AG08395 (cell line): ENCODE data around the gene KLB.
"Not testable (repeated sequence)": the region's sequence is repeated elsewhere in the genome, so short reads cannot be mapped to it uniquely, and the experiment has no call there.

Source experiments
- DNase-seq: peaks from one replicate; pipeline ENCODE4 v3.0.0; 2012; ENCODE audit warnings: mixed read lengths, low spot score

KLB gene

DNA sequence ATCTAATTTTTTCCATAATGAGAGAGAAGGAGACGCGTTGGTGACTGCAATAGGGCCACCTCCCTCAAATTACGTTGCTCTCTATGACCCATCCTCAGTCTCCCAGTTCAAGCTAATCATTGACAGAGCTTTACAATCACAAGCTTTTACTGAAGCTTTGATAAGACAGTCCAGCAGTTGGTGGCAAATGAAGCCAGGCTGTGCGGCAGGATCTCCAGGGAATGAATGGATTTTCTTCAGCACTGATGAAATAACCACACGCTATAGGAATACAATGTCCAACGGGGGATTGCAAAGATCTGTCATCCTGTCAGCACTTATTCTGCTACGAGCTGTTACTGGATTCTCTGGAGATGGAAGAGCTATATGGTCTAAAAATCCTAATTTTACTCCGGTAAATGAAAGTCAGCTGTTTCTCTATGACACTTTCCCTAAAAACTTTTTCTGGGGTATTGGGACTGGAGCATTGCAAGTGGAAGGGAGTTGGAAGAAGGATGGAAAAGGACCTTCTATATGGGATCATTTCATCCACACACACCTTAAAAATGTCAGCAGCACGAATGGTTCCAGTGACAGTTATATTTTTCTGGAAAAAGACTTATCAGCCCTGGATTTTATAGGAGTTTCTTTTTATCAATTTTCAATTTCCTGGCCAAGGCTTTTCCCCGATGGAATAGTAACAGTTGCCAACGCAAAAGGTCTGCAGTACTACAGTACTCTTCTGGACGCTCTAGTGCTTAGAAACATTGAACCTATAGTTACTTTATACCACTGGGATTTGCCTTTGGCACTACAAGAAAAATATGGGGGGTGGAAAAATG, at the start of gene KLB:
Gene KLB (plus strand): TSS at position 168 of the 821 bp plus-strand sequence. CDS start 20 bp downstream, at position 188.
- no peak for DNase-seq

DNA sequence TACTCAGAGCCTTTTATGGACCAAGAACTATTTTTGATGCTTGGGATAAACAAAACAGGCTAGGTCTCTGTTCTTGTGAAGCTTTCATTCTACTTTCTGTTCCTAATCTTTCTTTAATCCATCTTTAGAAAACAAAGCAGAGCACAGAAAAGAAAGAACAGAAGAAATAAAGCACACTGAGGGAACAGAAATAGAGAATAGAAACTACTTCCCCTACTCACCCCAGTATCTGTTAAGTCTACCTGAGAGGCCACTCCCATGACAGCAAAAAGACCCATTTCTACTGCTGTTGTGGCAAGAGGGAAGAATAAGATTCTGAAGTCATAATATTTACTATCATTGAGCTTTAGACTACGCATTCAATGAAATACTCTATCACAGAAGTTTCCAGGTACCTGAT, 49.7 kb upstream of the KLB start:
- no peak for DNase-seq

DNA sequence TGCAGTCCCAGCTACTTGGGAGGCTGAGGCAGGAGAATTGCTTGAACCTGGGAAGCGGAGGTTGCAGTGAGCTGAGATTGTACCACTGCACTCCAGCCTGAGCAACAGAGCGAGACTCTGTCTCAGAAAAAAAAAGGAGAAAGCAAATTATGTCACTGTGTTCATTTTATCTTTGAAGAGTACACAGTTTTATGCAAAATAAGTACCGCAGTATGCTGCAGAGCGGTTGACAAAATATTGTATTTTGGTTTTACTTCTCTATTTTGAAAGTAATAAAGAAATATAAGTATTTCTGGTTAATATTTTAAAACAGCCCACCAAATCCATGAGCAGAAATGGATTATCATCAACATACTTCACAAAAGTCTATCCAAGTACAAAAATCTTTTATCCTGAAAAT, 46.1 kb upstream of the KLB start:
- DNase-seq = not testable (repeated sequence)

DNA sequence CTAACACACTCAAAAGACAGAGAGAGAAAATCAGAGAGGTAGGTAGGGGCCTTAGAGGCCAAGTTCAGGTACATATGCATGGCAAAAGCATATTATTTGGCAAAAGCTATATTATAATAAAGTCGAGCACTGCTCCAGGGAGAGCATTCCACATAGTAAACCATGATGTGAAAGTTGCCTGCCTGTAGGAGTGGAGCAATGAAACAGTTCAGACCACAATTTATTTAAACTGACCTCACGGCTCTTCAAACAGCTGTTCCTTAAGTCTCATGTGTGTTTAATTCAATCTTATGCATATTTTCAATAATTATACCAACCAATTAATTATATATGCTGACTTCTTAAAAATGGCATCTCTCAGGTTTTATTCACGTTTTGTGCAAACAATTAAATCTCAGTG, 43.9 kb upstream of the KLB start:
- no peak for DNase-seq

DNA sequence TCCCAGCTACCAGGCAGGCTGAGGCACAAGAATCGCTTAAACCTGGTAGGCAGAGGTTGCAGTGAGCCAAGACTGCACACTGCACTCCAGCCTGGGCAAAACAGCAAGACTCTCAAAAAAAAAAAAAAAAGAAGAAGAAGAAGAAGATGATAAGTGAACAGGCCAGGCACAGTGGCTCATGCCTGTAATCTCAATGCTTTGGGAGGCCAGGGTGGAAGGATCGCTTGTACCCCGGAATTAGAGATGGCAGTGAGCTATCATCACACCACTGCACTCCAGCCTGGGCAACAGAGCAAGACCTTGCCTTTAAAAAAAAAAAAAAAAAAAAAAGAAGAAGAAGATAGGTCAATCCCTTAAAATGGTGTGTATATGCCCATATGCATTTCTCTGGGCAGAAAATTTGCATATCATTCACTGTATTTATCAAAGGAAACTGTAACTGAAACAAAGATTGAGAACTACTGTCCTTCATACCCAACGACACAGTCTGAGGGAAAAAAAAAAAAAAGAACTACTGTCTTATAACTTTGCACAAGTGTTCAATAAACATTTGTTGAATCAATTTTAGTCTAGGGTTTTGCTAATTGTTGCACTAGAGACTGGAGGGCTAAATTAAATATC, 42.8 kb upstream of the KLB start:
- DNase-seq = no peak

DNA sequence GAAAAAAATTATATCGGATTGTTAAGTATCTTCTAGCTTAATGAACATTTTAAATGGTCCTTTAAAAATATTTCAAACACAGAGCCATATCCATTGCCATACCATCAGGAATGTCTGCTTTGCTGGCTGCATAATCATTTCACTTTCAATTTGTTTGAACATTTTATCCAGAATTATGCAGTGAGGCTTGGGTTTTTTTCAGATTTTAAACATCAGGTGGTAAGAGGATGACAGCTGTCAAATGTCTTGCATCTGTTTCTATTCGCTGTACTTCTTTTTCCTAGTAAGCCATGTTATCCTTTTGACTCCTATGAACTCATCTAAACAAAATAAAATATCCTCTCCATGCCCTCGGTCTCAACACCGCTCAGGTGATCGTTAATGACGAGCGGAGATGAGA, 41.4 kb upstream of the KLB start:
- no peak for DNase-seq

DNA sequence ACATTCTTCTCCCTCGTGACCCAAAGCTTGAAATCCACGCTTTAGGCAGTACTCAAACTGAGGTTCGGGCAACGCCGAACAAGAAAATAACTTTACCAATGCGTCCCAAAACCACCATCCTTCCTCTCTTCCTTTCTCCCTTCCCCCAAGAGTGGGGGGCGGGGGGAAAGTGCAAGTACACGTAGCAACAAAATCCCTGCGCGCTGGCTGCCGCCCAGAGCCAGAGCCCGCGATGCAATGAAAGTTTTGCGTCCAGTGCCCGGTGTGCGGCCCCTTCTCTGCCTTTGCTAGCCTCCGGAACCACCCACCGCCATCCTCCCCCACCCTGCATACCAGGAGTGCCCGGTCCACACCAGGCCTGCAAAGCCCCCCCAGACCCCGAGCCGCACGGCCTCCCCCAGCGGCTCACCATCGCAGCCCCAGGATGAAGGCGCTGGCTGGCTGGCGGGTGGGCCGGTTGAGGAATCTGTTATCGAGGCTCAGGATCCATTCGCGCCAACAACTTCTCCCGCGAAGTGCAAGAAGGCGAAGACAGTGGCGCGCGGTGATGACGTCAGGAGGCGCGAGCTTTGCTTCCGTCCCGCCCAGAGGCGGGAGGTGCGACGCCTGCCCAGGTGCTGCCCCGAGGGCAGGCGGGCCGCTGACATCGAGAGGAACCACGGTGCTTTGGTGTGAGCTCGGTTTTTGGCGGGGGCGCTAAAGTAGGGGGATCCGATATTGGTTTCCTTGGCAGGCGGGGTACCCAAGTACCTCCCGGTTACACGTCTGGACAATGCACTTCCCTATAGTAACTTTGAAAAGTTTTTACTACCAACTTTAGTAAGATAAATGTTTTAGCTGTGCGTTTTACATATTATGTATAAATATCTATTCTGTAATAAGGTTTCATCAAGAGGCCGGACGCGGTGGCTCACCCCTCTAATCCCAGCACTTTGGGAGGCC, 40.6 kb upstream of the KLB start, which contains the start of gene RFC1:
Gene RFC1 (minus strand): TSS at position 533 of the 942 bp plus-strand sequence. CDS start 121 bp downstream, at position 412.
- DNase-seq = peak; percentile 89

DNA sequence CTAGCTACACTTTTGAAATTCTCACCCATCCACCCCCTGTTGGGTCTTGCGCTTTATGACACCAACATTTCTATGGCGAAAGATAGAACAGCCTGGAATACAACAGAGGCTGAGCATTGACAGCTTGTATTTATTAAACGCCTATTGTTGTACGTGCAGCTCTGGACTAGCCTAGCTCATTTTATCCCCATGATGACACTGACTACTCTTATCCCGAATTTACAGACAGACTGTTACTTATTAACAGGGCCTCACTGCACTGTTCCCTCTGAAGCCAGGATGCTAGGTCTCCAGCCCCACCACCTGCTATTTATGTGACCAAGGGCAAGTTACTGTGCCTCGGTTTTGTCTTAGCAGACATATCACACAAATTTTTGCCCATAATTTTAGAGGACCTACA, 39.6 kb upstream of the KLB start:
- DNase-seq = no peak

DNA sequence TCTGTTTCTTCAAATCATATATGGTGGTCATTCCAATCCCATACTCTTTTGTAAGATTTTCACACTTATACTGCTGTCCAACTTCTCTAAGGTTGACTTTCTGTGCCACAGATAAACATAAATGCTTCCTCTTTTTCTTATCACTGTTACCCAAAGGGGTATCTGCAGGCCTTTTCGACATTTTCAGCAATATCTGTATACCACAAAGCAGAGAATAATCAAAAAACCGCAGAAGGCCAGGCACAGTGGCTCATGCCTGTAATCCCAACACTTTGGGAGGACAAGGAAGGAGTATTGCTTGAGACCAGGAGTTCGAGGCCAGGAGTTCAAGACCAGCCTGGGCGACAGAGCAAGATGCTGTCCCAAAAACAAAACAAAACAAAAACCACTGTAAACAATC, 37.4 kb upstream of the KLB start:
- no peak for DNase-seq

DNA sequence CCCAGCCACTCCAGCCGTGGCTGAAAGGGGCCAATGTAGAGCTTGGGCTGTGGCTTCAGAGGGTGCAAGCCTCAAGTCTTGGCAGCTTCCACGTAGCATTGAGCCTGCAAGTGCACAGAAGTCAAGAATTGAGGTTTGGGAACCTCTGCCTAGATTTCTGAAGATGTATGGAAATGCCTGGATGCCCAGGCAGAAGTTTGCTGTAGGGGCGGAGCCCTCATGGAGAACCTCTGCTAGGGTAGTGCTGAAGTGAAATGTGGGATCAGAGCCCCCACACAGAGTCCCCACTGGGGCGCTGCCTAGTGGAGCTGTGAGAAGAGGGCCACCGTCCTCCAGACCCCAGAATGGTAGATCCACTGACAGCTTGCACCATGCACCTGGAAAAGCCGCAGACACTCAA, 35.5 kb upstream of the KLB start:
- not testable (repeated sequence) for DNase-seq

DNA sequence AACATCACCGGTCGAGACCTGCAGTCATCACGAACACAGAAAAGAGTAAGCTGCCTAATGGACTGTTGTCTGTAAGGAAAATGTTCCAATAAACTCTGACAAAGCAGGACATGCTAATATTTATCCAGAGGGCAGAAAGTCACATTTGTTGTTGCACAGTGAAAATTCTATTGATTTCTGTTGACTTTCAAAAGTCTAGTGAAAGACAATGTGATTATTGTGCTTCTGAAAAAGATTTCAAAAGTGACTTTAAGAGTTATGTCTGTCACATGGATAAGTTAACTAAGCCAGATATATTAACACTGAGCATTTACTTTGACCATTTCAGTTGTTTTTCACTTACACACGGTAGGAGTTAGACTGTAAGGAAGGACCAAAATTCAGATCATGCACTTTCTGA, 31.3 kb upstream of the KLB start:
- DNase-seq = no peak

DNA sequence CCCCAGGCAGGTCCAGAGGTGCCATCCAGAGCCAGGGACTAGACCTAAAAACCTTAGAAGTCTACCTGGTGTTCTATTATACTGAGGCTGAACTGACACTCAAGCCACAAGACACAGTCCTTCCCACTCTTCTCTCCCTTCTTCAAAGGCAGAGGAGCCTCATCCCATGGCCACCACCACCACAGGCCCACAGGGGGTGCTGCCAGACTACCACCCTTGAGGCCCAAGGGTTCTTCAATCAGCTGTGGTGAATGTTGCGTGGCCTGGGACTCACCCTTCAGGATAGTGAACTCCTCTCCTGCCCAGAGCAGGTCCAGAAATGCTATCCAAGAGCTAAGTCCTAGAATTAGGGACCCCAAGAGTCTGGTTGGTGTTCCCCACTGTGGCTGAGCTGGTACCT, 23.0 kb upstream of the KLB start:
- no peak for DNase-seq

DNA sequence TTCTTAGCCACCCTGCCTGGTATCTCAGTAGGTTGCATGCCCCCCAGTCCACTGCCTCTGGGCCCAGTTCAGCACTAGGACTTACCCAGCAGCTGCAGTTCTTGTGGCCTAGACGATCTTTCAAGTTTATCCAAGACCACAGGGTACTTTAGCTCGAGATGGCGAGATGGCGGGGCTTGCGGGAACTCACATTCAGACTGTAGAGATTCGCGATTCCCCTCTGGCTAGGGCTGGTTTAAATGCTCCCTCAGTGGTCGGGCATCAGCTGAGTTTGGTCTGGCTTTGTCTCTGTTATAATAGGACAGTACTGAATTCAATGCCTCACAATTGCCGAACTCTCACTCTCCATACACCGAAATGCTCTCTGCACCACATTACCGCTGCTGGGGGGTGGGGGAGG, 22.2 kb upstream of the KLB start:
- DNase-seq = no peak

DNA sequence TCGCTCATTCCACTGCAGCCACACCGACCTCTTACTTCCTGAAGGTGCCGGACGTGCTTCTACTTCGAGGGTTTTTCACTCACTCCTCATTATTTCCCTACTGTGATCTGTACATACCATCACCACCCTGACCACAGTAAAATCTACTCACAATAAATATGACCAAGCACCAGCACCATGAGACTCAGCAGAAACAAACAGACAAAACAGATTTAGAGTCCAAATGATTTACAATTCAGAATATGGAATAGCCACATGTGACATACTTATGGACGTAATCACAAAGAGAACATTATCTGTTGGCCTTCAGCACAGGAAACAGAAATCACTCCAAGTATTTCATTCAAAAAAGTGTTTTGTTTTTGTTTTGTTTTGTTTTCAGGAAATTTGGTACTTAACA, 16.1 kb upstream of the KLB start:
- no peak for DNase-seq

DNA sequence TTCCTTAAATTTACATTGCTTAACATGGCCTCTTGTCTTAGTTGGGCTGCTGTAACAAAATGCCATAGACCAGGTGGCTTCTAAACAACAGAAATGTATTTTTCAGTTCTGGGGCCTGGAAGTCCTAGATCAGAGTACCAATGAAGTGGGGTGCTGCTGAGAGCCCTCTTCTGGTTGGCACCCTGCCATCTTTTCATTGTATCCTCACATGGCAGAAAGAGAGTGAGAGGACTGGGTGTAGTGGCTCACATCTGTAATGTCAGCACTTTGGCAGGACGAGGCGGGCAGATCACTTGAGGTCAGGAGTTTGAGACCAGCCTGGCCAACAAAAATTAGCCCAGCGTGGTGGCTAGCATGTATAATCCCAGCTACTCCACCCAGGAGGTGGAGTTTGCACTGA, 12.0 kb upstream of the KLB start:
- no peak for DNase-seq

DNA sequence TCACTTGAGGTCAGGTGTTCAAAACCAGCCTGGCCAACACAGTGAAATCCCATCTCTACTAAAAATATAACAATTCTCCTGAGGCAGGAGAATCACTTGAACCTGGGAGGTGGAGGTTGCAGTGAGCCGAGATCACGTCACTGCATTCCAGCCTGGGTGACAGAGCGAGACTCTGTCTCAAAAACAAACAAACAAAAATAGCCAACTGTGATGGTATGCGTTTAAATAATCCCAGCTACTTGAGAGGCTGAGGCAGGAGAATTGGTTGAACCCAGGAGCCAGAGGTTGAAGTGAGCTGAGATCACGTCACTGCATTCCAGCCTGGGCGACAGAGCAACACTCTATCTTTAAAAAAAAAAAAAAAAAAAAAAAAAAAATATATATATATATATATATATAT, 5.1 kb upstream of the KLB start:
- DNase-seq = not testable (repeated sequence)

DNA sequence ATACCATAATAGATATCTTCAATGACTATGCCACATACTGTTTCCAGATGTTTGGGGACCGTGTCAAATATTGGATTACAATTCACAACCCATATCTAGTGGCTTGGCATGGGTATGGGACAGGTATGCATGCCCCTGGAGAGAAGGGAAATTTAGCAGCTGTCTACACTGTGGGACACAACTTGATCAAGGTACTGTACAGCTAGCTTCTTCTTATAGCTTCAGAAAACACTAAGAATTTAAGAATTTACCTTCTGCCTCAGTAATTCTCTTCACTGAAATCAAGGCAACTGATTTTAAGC, 805 bp downstream of the KLB start:
- DNase-seq = no peak

DNA sequence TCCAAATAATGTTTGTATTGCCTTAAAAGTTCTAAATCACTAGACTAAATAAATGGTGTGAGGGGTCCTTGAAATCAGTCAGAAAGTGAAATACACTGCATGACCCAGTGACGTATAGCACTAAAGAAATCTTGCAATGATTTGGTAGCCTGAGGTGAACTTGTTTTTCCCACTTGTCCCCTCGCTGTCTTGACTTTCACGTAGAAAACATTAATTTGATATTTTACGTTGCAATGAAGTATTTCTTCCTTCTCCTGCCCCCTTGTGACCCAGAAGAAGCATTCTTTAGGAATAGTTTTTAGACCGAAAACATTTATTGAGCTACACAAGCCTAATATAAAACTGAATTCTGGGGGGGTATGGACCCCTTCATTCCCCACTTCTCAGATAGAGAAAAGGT, 3.7 kb downstream of the KLB start:
- no peak for DNase-seq

DNA sequence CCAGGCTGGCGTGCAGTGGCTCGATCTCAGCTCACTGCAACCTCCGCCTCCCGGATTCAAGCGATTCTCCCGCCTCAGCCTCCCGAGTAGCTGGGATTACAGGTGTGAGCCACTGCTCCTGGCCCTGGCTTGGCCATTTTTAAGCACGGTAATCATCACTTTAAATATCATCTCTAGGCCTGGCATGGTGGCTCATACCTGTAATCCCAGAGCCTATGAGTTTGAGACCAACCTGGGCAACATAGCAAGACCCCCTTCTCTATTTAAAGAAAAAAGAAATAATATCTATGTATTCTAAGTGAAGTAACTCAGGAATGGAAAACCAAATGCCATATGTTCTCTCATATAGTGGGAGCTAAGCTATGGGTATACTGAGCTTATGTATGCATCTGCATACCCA, 4.8 kb downstream of the KLB start:
- DNase-seq = not testable (repeated sequence)

DNA sequence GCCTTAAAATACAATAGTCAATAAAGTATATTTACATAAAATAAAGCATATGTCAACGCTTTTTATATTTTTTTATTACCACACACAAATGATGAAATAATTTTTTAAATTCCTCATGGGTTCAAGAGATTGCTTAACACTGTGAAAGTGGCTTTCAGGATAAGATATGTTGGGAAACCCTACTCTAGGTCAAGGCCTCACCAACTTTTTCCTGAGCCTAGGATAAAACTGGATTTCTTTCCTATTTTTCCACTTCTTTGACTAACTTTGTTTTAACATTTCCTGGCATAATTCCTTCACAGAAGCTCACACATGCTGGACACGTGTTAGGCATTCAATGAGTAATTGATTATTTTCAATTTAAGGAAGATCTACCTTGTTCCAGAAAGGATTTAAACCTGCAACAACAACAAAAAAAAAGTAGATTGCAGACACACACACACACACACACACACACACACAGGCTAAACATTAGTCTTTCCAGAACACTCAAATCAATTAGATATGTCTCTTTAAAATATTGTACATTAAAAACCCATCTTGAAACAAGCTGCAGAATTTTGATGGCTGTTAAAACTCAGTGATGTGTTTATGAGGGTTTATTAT, 9.1 kb downstream of the KLB start:
- no peak for DNase-seq

DNA sequence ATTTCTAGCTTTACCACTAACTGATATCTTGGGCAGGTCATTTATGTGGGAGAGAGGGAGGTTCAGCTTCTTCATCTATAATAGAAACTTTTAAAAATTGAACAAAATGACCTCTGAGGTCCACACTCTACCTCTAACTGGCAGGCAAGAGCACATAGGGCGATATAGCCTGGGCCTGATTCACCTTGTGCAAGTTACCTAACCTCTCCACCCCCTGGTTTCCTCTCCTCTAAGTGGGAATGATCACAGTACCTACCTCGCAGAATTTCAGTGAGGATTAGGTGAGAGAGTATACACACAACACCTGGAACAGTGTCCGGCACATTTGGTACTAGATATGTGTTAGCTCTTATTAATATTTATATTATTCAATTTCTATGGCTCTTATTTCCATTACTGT, 15.5 kb downstream of the KLB start:
- no peak for DNase-seq

DNA sequence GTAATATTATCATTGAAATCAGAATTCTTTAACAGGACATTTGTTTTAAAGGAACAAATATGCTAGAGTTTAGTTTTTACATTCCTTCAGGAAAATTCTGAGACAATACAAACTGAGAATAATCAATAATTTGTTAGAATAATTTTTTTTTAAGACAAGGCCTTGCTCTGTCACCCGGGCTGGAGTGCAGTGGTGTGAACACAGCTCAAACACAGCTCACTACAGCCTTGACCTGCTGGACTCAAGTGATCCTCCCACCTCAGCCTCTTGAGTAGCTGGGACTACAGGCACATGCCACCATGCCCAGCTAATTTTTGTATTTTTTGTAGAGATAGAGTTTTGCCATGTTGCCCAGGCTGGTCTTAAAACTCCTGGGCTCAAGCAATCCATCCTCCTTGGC, 18.6 kb downstream of the KLB start:
- not testable (repeated sequence) for DNase-seq
